Lower leg skin (tissue), 4 donors: ENCODE results near the gene NUDT12. TPM values are rescaled to one million over a fixed set of nuclear protein-coding genes. Genes with fewer than 3 reads are reported as not detected.

ENCODE experiments used
- DNase-seq, 2 donors: peaks; one replicate each; pipeline ENCODE4 v3.0.0-alpha.2; 2019; ENCODE audit warnings: low spot score in 2 of 2
- H3K4me3 ChIP-seq: fragments of 200-600 bp; sonication (generic); 2 replicates; pipeline ENCODE4 v1.5.1; 2017; ENCODE audit warnings: mild to moderate bottlenecking, low read depth; ENCODE audit not compliant: poor library complexity, severe bottlenecking
- POLR2A ChIP-seq, 2 donors: fragments of 450-650 bp; IDR thresholded peaks; one replicate each; pipeline ENCODE4 v1.6.1; 2016 to 2017; ENCODE audit warnings: antibody characterized with exemption in 2 of 2, mild to moderate bottlenecking in 1 of 2, moderate library complexity in 1 of 2
- WGBS, 2 donors: methylation state at CpG; one replicate each; pipeline ENCODE4 v1.1.5; 2018; 5-methylcytosine and 5-hydroxymethylcytosine counted together
- intact Hi-C: fragments of 100-400 bp; cut with DNase I; formaldehyde crosslinking; loops from one replicate; pipeline ENCODE4 v1.15.0; 2023; ENCODE audit warnings: low total_unique reads
- total RNA-seq, 4 donors: library from RNA; depleted of rRNA; stranded (reverse); fragments of >200 nt; gene quantifications; one replicate each; pipeline ENCODE4 v1.1.0, GENCODE V29; 2016
- TF ChIP-seq, protein P1 (sequence below), 3 donors: fragments of 450-650 bp; IDR thresholded peaks; one replicate each; pipeline ENCODE4 v1.5.1; 2016; ENCODE audit warnings: antibody characterized with exemption in 3 of 3, mild to moderate bottlenecking in 3 of 3, moderate library complexity in 2 of 3

The NUDT12 gene
- total RNA-seq, 4 donors from 2014 or later: 11.5 to 14.5 (median 12.5) TPM

DNA sequence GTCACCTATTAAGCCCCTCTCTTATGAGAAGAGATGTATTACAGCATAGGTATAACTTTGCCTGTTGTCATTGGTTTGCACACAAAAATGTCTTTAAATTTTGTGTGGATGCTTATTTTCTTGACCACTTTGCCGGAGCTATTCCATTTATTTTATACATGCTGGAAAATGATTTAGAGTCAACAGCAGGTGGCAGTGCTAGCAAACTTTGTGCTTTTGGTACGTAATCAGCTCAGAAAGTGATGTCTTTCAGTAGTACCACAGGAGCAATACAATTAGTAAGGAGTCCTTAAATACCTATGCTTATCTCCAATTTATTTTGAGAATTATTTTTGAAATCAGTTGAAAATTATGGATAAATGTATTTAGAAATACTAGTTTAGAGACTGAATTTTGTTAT is 19.8 kb upstream of the NUDT12 start:
- no peak for DNase-seq
- intact Hi-C loops: loop anchor here (10.0 kb wide), 1 partner anchor 602 kb away; no protein-coding TSS in a partner anchor
- WGBS, 2 donors: 11 to 20% methylated on average over 2 of the region's 2 CpGs
- H3K4me3 ChIP-seq: no peak overlapping the region
- TF ChIP-seq, protein P1, sequence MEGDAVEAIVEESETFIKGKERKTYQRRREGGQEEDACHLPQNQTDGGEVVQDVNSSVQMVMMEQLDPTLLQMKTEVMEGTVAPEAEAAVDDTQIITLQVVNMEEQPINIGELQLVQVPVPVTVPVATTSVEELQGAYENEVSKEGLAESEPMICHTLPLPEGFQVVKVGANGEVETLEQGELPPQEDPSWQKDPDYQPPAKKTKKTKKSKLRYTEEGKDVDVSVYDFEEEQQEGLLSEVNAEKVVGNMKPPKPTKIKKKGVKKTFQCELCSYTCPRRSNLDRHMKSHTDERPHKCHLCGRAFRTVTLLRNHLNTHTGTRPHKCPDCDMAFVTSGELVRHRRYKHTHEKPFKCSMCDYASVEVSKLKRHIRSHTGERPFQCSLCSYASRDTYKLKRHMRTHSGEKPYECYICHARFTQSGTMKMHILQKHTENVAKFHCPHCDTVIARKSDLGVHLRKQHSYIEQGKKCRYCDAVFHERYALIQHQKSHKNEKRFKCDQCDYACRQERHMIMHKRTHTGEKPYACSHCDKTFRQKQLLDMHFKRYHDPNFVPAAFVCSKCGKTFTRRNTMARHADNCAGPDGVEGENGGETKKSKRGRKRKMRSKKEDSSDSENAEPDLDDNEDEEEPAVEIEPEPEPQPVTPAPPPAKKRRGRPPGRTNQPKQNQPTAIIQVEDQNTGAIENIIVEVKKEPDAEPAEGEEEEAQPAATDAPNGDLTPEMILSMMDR (IDR thresholded peaks at IDR 0.05): no peak
- no peak for TF ChIP-seq POLR2A (IDR thresholded peaks at IDR 0.05)

DNA sequence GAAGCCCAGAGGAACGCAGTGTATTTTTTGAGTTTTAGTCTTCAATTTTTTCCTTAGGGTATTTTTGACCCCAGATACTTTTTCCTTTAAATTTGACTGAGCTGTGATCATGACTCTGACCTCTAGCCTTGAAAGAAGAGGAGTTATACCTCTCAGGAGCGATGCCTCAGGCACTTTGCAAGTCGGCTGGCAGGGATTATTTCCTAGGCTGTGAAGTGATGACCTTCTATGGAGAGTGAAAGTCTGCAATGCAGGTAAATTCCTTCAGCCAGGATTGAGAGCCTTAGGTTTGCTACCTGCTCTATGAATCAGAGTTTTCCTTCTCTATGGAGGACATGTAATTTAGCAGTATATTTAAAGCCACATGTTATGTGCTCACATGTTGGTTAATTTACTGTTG is 10.8 kb upstream of the NUDT12 start:
- WGBS, 2 donors: 64 to 72% methylated on average over 3 of the region's 3 CpGs
- no peak overlapping the region for H3K4me3 ChIP-seq
- no peak for TF ChIP-seq POLR2A (IDR thresholded peaks at IDR 0.05)
- TF ChIP-seq, protein P1 (IDR thresholded peaks at IDR 0.05): no peak
- intact Hi-C loops: no loop called here
- no peak for DNase-seq

DNA sequence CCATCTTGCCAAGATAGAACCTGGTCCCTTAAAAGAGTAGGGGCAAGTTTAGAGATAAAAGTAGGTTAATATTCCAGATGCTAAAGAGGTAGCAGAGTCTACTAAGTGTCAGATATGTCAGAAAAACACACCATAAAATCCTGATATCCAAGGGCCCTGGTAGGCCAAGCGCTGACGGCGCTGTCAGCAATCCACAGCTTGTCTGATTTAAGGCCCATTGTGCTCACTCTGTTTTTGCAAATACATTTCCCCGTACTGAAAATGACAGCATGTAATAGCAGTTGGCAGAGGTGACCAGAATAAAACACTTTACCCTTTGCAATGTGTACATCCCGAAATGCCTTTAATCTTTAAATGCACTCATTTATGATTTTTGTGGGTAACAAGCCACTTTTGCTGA is 9.9 kb upstream of the NUDT12 start:
- DNase-seq: no peak
- intact Hi-C loops: no loop called here
- no peak for TF ChIP-seq POLR2A (IDR thresholded peaks at IDR 0.05)
- TF ChIP-seq, protein P1 (IDR thresholded peaks at IDR 0.05): no peak
- 82 to 87% methylated on average over 5 of the region's 5 CpGs for WGBS, 2 donors
- no peak overlapping the region for H3K4me3 ChIP-seq

DNA sequence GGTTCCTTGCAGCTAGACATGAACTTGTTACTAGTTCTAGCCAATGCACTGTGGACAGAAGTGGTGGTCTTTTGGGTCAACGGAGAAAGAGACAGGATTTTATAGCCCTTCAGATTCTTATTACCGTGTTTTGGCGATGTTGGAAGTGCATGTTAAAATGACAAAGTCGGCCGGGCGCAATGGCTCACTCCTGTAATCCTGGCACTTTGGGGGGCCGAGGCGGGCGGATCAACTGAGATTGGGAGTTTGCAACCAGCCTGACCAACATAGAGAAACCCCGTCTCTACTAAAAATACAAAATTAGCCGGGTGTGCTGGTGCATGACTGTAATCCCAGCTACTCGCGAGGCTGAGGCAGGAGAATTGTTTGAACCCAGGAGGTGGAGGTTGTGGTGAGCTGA is 9.1 kb upstream of the NUDT12 start:
- TF ChIP-seq POLR2A (IDR thresholded peaks at IDR 0.05): no peak
- TF ChIP-seq, protein P1 (IDR thresholded peaks at IDR 0.05): no peak
- H3K4me3 ChIP-seq: no peak overlapping the region
- 95 to 96% methylated on average over 13 of the region's 13 CpGs for WGBS, 2 donors
- DNase-seq: no peak
- intact Hi-C loops: no loop called here

DNA sequence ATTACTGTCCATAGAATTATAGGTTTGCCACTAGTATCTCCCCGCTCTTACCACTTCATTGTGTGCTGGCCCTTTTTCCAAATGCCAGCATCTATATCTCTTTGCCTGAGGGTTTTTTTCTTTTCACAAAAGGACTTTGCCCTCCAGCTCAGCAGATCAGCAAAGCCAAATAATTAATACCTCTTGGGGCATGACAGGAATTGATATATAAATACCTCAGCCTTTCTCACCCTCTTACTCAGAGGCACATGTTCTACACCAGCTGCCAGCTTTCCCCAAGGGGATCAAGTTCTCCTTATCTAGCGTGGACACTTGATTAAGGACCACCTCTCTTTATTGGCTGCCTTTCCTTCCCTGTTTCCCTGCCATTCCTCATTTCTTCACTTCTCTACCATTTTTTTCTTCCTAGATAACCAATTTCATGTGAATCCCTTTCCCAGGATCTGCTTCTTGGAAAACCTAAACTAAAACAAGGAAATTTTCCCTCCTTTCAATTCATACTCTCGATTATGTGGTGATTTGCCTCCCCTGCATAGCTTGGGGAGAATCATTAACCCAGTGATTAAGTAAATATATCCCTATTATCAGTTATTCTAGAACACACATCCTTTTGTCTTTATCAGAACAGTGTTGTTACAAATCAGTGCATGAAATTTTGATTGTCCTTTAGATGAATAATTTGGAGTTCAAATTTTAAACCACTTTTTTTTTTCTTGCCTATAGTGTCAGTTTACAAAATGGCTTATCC is 6.9 kb upstream of the NUDT12 start:
- intact Hi-C loops: no loop called here
- no peak overlapping the region for H3K4me3 ChIP-seq
- 64 to 66% methylated on average over 3 of the region's 3 CpGs for WGBS, 2 donors
- TF ChIP-seq POLR2A (IDR thresholded peaks at IDR 0.05): no peak
- TF ChIP-seq, protein P1 (IDR thresholded peaks at IDR 0.05): no peak
- DNase-seq: no peak

DNA sequence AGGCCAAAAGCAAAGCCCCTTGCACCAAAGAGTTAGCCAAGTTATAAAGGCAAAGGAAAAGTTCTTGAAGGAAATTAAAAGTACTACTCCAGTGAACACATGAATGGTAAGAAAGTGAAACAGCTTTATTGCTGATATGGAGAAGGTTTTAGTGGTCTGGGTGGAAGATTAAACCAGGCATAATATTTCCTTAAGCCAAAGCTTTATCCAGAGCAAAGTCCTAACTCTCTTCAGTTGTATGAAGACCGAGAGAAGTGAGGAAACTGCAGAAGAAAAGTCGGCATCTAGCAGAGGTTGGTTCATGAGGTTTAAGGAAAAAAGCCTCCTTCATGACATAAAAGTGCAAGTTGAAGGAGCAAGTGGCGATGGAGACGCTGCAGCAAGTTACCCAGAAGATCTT is 3.1 kb upstream of the NUDT12 start:
- whole genome bisulfite sequencing, 2 donors: 91 to 93% methylated on average over 4 of the region's 4 CpGs
- no peak for DNase-seq
- H3K4me3 ChIP-seq: no peak overlapping the region
- intact Hi-C loops: no loop called here
- TF ChIP-seq, protein P1 (IDR thresholded peaks at IDR 0.05): no peak
- no peak for TF ChIP-seq POLR2A (IDR thresholded peaks at IDR 0.05)
